GM23248 (cell line): ENCODE data around the gene CFAP97D2. TPM values are rescaled to one million over a fixed set of nuclear protein-coding genes. Genes with fewer than 3 reads are reported as not detected.
"Not testable (repeated sequence)": the region's sequence is repeated elsewhere in the genome, so short reads cannot be mapped to it uniquely, and the experiment has no call there.

Source experiments
- DNase-seq: peaks from one replicate; pipeline ENCODE4 v3.0.0-alpha.2; 2015
- H2AFZ ChIP-seq: fragments of 200-600 bp; sonication (generic); 2 replicates; pipeline ENCODE4 v1.6.1; 2016; ENCODE audit warnings: antibody characterized with exemption
- H3F3A ChIP-seq: fragments of 200-600 bp; sonication (generic); 2 replicates; pipeline ENCODE4 v1.6.1; 2016; ENCODE audit warnings: mild to moderate bottlenecking, antibody characterized with exemption, mixed run types; ENCODE audit not compliant: insufficient read depth
- H3K27ac ChIP-seq: fragments of 200-600 bp; sonication (generic); 2 replicates; pipeline ENCODE4 v1.5.1; 2016; ENCODE audit warnings: mild to moderate bottlenecking
- H3K27me3 ChIP-seq: fragments of 200-600 bp; sonication (generic); replicated peaks from 2 replicates; pipeline ENCODE4 v1.6.1; 2016; ENCODE audit warnings: mild to moderate bottlenecking; ENCODE audit not compliant: insufficient read depth
- H3K36me3 ChIP-seq: fragments of 200-600 bp; sonication (generic); 2 replicates; pipeline ENCODE4 v1.6.1; 2016; ENCODE audit warnings: low read depth, mild to moderate bottlenecking
- H3K4me1 ChIP-seq: fragments of 200-600 bp; sonication (generic); 2 replicates; pipeline ENCODE4 v1.6.1; 2016; ENCODE audit warnings: mild to moderate bottlenecking; ENCODE audit not compliant: insufficient read depth
- H3K4me2 ChIP-seq: fragments of 200-600 bp; sonication (generic); one replicate; pipeline ENCODE4 v1.6.1; 2016; ENCODE audit warnings: mild to moderate bottlenecking; ENCODE audit not compliant: unreplicated experiment
- H3K4me3 ChIP-seq: fragments of 200-600 bp; sonication (generic); 2 replicates; pipeline ENCODE4 v1.5.1; 2016; ENCODE audit warnings: mild to moderate bottlenecking
- H3K79me2 ChIP-seq: fragments of 200-600 bp; sonication (generic); 2 replicates; pipeline ENCODE4 v1.6.1; 2016; ENCODE audit warnings: mild to moderate bottlenecking; ENCODE audit not compliant: insufficient read depth
- H3K9ac ChIP-seq: fragments of 200-600 bp; sonication (generic); 2 replicates; pipeline ENCODE4 v1.6.1; 2016; ENCODE audit warnings: mild to moderate bottlenecking
- H3K9me2 ChIP-seq: fragments of 200-600 bp; sonication (generic); 2 replicates; pipeline ENCODE4 v1.6.1; 2016; ENCODE audit warnings: mixed run types, mild to moderate bottlenecking, moderate library complexity; ENCODE audit not compliant: insufficient read depth
- H3K9me3 ChIP-seq: fragments of 200-600 bp; sonication (generic); one replicate; pipeline ENCODE4 v1.6.1; 2017; ENCODE audit warnings: low read depth
- H4K20me1 ChIP-seq: fragments of 200-600 bp; sonication (generic); 2 replicates; pipeline ENCODE4 v1.6.0; 2016; ENCODE audit not compliant: insufficient read depth
- EZH2 ChIP-seq: fragments of 200-600 bp; sonication (generic); IDR thresholded peaks from 2 replicates; pipeline ENCODE4 v1.6.1; 2018; ENCODE audit warnings: antibody characterized with exemption, mild to moderate bottlenecking; ENCODE audit not compliant: insufficient read depth, poor library complexity, severe bottlenecking
- EZH2phosphoT487 ChIP-seq: fragments of 200-600 bp; sonication (generic); IDR thresholded peaks from 2 replicates; pipeline ENCODE4 v1.6.1; 2018; ENCODE audit warnings: antibody characterized with exemption, moderate library complexity, mild to moderate bottlenecking, low read depth; ENCODE audit not compliant: insufficient read depth
- WGBS, 2 experiments: methylation state at CpG; one replicate each; pipeline ENCODE4 v1.1.6; 2015 to 2017; ENCODE audit warnings: low lambda C conversion rate in 2 of 2, low coverage in 1 of 2; ENCODE audit errors: missing lambda C conversion rate in 2 of 2; 5-methylcytosine and 5-hydroxymethylcytosine counted together
- in situ Hi-C: fragments of 300-500 bp; cut with MboI; formaldehyde crosslinking; loops from 2 replicates; pipeline ENCODE4 v1.15.0; 2020
- polyA plus RNA-seq: library from polyadenylated mRNA; unstranded; fragments of >200 nt; fragmentation: Nextera tagmentation; extraction: Ambion mirVana; gene quantifications from 2 replicates; pipeline ENCODE4 v1.2.1, GENCODE V29; 2016
- total RNA-seq: library from RNA; depleted of rRNA; stranded (reverse); fragments of >200 nt; shearing (Covaris generic); gene quantifications from 2 replicates; pipeline ENCODE4 v1.2.3, GENCODE V29; 2014

The CFAP97D2 gene
- total and polyA plus RNA-seq, 2 experiments from 2014 or later = not detected

DNA sequence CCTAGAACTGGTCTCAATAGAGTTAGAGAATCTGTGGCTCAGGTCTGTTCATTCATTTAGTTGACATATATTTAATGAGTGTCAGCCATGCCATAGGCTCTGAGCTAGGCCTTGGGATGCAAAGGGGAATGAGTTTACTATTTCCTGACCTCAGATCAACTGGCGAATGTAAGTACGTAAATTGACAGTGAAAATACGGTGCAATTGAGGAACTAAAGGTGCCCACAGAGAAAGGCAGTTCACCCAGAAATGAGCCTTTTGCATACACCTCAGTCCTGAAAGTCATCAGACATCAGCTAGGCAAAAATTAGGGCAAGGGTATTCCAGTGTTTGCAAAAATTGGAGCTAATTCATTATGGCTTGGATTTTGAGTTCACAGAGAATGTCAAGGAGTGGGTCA is 81.8 kb downstream of the CFAP97D2 start:
- in situ Hi-C loops = no loop called here
- Histone ChIP-seq H2AFZ (no peak overlapping the region), H3K4me1 (peaks cover 21% of the 10 kb centered on the region), H3K79me2 (0 out of 2 replicates have a peak, but pooled peaks cover 8% of the 10 kb centered on the region), H4K20me1 (no peaks in the 10 kb centered on the region), H3K9ac (no peak overlapping the region), H3K9me2 (no peaks in the 10 kb centered on the region), H3K27me3 (no peaks in the 10 kb centered on the region), H3K4me2 (no peak overlapping the region), H3K27ac (no peak overlapping the region), H3K4me3 (no peak overlapping the region), H3K36me3 (peaks cover 76% of the 10 kb centered on the region), H3F3A (peaks cover 64% of the 10 kb centered on the region), H3K9me3 (no peaks in the 10 kb centered on the region)
- TF ChIP-seq EZH2phosphoT487 = no peak
- TF ChIP-seq EZH2 = no peak
- DNase-seq = no peak
- 100% methylated on average over 3 of the region's 3 CpGs for WGBS, 2 experiments

DNA sequence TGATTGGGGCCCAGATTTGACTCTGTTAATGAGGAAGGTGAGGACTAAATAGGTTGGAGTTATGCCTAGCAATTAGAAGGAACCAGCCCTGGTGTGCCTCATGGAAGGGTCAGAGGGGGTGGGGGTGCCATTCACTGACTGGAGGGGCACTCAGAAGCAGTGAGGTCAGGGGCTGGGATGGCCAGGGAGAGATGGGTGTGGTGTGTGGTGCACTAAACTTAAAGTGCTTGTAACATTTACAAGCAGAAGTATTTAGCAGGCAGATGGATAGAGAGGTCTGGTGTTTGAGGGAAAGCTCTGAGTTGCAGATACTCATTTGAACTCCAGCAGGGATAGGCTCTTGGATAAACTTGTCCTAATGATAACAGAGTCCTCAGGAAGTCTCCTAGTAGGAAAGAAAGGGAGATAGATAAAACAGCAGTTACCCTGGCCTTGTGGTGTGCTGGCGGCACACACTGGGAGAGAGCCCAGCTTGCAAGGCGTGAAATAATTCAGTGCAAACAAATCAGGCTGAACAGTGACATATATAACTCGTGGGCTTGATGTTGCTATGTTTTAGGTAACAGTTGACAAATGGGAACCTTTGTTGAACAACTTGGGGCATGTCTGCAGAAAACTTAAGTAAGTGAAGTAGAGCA is 82.4 kb downstream of the CFAP97D2 start:
- 90 to 94% methylated on average over 3 of the region's 3 CpGs for WGBS, 2 experiments
- Histone ChIP-seq H3K36me3 (peaks cover 76% of the 10 kb centered on the region), H3K9me2 (no peaks in the 10 kb centered on the region), H3K4me1 (peaks cover 26% of the 10 kb centered on the region), H3K4me2 (no peak overlapping the region), H3K9ac (no peak overlapping the region), H4K20me1 (no peaks in the 10 kb centered on the region), H3K27me3 (no peaks in the 10 kb centered on the region), H3K27ac (no peak overlapping the region), H3K79me2 (peaks cover 13% of the 10 kb centered on the region; the same call in 1 of the 2 replicates), H2AFZ (no peak overlapping the region), H3K9me3 (no peaks in the 10 kb centered on the region), H3F3A (peaks cover 70% of the 10 kb centered on the region), H3K4me3 (no peak overlapping the region)
- no peak for TF ChIP-seq EZH2phosphoT487
- DNase-seq = no peak
- in situ Hi-C loops = no loop called here

DNA sequence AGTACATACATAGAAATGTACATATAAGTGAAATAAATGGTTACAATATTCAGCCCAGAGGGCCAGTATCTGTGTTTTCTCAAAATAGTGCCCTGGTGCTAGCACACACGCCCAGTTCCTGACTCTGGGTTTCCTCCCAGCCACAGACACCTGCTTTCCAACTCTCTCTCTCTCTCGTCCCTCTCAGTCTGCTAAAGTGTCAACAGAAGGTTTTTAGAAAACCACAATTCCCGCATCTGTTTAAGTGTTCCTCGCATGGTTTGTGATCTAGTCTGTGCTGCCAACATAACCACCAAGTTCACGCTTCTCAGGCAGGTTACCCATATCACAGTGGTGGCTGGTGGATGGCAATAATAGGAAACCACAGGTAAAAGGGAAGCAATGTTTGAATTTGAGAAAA is 84.5 kb downstream of the CFAP97D2 start:
- Histone ChIP-seq H3K4me1 (peaks cover 26% of the 10 kb centered on the region), H3K4me3 (no peak overlapping the region), H4K20me1 (no peaks in the 10 kb centered on the region), H3K9me2 (no peaks in the 10 kb centered on the region), H3K9ac (no peak overlapping the region), H3F3A (peaks cover 70% of the 10 kb centered on the region), H3K79me2 (peaks cover 25% of the 10 kb centered on the region; the same call in 1 of the 2 replicates), H3K9me3 (no peaks in the 10 kb centered on the region), H3K36me3 (peaks cover 71% of the 10 kb centered on the region), H3K4me2 (no peak overlapping the region), H2AFZ (no peak overlapping the region), H3K27me3 (no peaks in the 10 kb centered on the region), H3K27ac (no peak overlapping the region)
- 94% methylated on average over 5 of the region's 5 CpGs for WGBS, 2 experiments
- DNase-seq = no peak
- in situ Hi-C loops = no loop called here
- TF ChIP-seq EZH2phosphoT487 (no peak), EZH2 (no peak)

DNA sequence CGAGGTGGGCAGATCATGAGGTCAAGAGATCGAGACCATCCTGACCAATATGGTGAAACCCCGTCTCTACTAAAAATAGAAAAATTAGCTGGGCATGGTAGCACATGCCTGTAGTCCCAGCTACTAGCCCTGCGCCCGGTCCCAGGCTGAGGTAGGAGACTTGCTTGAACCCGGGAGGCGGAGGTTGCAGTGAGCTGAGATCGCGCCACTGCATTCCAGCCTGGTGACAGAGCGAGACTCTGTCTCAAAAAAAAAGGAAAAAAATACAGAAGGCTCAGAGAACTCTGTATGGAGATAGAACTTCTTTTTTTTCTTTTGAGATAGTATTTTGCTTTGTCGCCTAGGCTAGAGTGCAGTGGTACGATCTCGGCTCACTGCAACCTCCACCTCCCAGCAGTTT is 85.3 kb downstream of the CFAP97D2 start:
- H4K20me1 ChIP-seq, H3K4me3 ChIP-seq, DNase-seq, in situ Hi-C loops, H3K27me3 ChIP-seq, H2AFZ ChIP-seq, H3K9ac ChIP-seq, H3K9me3 ChIP-seq, H3K9me2 ChIP-seq: not testable (repeated sequence)
- H3K79me2 ChIP-seq = peaks cover 28% of the 10 kb centered on the region; the same call in 1 of the 2 replicates
- H3F3A ChIP-seq = peaks cover 68% of the 10 kb centered on the region
- H3K4me1 ChIP-seq = peaks cover 26% of the 10 kb centered on the region
- peaks cover 69% of the 10 kb centered on the region for H3K36me3 ChIP-seq
- peak overlapping the region; percentile 66 for H3K27ac ChIP-seq
- H3K4me2 ChIP-seq = peak overlapping the region; percentile 51
- 95 to 98% methylated on average over 13 of the region's 13 CpGs for WGBS, 2 experiments
